Esophagus mucosa (tissue), 1 donor: ENCODE measurements around the gene STXBP2. TPM values are rescaled to one million over a fixed set of nuclear protein-coding genes. Genes with fewer than 3 reads are reported as not detected.

Source experiments
- ATAC-seq: fragments of 200-7000 bp; cut with Tn5 transposase; one replicate; pipeline ENCODE4 v1.9.1; 2020
- total RNA-seq: library from RNA; stranded (reverse); gene quantifications from one replicate; pipeline ENCODE4 v1.2.4, GENCODE V29; 2023
- donor health status: DM: yes; HTN: yes; CAD: no.

Gene STXBP2
- total RNA-seq, 1 donor from 2014 or later: 62.7 TPM

- ATAC-seq: no peak
These were observed 21.8 kb upstream of the STXBP2 start for GRCh38 chr19:7614859-7615741.

DNA sequence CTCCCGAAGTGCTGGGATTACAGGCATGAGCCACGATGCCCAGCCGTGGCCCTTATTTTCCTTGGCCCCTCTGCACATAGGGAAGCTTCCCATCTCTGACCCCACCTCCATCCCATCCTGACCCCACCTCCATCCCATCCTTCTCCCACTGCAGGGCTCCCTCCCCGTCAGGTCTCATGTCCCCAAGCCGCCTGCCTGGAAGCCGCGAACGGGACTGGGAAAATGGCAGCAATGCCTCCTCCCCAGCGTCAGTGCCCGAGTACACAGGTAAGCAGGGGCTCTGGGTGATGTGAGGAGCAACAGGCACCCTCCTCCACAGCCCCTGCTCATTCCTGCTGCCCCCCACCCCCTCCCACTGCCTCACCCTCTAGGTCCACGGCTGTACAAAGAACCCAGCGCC lies 19.7 kb upstream of the STXBP2 start:
- ATAC-seq: no peak

- ATAC-seq: no peak
These were observed 19.2 kb upstream of the STXBP2 start for GRCh38 chr19:7617735-7618134.

- no peak for ATAC-seq
These were observed 18.6 kb upstream of the STXBP2 start for GRCh38 chr19:7618348-7618747.

GRCh38 chr19:7618771-7619510 lies 18.0 kb upstream of the STXBP2 start:
- ATAC-seq: peak; percentile 81

DNA sequence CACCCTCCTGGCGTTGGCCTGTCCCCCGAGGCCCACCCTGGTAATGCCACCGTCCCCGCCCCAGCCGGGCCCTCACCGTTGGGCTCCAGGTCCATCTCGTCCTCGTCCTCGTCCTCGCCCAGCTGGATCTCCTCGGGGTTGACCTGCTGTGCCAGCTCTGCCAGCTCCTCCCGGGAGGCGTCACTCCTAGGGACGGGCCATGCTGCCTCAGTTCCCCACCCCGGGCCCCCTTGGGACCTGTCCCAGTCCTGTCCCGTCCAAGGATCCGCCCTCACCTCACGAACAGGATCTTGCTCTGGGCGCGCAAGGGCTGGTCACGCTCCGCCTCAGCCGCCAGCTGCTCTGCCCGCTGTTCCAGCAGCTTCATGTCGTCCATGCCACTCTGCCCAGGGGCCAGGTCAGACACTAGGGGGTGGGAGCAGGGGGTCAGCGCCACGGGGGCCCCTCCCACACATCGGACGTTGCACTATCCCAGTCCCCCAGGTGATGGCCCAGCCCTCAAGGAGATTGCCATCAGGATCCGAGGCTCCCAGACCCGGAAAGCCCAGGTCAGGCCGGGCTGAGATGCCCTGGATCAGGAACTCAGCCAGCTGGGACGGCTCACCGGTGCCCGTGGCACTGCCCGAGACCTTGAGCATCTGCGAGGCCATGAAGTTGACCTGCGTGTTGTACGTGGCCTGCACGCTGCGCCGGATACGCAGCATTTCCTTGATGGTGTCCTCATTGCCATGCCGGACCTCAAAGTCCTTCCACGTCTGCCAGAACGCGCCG lies 17.1 kb upstream of the STXBP2 start:
- ATAC-seq: peak; percentile 75

DNA sequence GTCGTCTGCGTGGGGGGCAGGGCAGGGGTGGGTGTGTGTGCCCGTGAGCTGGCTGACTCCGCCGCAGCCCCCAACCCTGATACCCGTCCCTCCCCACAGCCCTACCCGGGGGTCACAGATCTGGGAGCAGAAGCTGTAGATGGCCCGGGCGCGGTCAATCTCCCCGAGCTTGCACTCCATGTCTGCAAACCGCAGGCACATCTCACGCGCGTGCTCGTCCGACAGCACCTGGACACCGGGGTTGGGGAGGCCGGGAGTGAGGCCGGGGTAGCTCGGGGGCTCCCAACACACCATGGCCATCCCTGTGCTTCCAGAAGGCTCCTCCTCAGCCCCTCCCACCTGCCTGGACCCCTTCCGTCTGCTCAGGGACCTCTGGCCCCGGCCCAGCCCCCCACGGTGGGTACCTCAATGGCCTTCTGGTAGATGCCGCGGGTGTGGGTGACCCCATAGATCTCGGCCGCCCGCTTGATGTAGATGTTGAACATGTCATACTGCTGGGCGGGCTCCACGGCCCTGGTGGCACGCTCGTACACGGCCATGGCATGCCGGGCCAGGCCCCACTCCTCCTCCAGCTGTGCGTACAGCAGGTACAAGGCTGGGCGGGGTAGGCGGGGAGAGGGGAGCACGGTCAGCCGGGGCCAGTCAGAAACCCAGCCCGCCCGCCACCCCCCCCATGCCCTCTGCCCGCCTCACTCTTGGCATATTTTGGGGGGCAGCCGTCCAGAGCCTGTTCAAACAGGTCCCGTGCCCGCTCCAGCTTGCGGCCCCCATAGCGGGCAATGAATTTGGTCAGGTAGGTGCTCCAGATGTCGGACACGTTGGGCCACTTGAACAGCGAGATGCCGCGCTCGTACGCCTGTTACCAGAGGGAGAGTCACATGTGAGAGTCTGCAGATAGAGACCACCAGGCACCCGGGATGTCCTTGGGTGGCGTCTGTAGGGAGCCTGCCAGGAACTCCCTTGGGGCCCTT lies 16.2 kb upstream of the STXBP2 start:
- ATAC-seq: no peak

- no peak for ATAC-seq
These were observed 13.8 kb upstream of the STXBP2 start for GRCh38 chr19:7622933-7623685.

DNA sequence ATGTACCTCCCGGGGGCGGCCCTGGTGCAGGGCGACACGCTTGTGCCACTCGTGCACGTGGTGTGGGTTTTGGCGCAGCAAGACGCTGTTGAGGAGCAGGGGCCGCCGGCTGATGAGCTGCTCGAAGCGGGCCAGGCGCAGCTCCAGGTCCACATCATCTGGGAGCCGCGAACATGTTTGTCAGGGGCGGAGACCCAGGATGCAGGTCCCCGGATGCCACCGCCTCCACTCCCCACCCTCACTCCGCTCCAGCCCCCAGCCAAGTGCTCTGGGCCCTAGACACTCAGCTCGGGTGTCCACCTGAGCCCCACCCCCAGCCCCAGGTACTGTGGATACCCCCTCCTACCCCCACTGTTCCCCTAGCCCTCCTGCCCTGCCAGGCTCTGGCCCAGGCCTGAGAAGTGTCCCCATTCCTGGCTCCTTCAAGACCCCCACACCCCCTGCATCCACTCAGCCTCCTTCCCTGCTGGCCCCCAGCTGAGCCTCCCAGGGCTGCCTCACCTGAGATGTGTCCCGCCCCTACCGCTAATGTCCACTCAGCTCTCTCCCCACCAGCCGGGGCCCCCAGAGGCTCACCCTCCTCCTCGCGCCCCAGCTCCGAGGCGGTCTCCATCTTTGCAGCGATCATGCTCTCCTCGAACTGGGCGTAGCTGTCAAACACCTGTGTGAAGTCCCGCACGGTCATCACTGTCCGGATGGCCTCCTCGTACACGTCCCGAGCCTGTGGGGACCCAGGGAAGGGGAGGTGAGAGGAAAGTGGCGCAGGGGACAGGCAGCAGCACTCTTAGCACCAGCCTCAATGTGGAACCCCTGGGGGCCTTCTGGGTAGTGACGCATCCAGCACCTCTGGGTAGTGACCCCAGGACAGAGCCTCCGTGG lies 12.9 kb upstream of the STXBP2 start:
- ATAC-seq: no peak

GRCh38 chr19:7624810-7625209 lies 12.1 kb upstream of the STXBP2 start:
- no peak for ATAC-seq

DNA sequence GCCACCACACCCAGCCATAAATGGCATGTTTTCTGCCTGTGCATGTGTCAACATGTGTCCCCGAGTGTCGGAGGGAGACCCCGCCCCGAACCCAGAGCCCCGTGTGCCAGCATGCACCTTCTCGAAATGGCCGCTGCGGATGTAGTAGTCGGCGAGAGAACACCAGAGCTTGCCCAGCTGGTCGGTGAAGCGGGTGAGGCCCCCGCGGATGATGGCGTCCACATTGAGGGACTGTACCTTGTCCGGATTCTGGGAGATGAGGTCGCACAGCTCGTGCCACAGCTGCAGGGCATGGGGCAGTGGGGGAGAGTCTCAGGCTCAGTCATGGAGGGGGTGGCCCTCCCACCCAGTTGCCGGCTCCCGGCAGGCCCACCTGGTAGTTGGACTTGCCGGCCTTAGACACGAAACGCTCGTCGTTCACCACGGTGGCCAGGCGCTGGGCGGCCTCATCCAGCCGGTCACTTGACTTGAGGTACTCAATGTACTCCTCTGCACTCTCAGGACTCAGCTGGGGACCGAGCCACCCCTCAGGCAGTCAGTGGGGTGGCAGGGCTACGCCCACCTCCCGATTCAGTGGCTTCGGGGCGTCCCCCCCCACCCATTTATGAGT lies 11.0 kb upstream of the STXBP2 start:
- ATAC-seq: no peak

DNA sequence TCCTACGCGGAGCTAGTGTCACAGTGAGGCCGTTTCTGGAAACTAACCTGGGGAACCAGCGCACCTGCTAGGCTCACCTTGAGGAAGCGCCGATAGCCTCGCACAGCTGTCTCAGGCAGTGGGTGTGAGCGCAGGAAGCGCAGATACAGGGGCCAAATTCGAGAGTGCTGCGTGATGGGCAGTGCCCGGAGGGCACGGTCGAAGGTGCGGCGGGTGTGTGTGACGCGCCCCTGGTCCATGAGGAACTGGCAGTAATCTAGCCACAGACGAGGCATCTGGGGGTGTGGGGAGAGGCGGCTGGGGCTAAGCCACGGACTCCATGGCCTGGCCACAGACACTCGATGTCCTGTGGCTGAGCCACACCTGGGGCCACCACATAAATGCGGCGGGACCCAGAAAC lies 9.7 kb upstream of the STXBP2 start:
- ATAC-seq: no peak

DNA sequence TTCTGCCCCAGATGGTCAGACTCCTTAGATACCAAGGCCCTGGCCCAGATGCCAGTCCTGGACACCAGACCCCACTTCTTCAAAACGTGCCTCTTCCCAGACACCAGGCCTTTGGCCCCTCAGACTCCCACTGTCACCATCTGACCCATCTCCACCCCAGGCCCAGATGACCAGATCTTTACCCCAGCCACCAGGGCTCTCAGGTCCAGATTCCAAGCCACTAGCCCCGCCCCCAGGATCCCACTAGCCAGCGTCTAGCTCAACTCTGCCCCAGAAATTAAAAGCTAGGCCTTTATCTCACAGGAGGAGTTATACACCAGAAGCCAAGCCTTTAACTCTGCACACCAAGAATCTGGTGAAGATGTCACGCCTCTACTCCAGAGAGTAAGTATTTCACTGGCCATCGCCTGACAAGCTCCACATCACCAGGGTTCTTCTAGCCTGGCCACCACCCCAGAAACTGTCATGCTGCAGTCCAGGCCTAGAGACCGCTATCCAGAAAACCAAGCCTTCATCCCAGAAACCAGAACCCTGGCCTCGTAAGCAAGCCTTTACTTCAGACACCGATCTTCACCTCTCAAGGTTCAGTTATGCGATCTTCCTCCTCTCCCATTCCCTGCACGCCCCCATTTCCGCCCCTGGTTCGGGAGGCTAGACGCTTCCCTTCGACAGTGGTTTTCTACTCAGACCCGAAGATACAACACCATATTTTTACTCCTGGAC lies 8.2 kb upstream of the STXBP2 start:
- no peak for ATAC-seq

- peak; percentile 94 for ATAC-seq
These were observed 7.4 kb upstream of the STXBP2 start, which contains the start of the genes PET100 and XAB2 for GRCh38 chr19:7629347-7630054. Gene PET100 (plus strand): TSS chr19:7629793. CDS start chr19:7629834, 41 bp downstream. Gene XAB2 (minus strand): TSS chr19:7629545. CDS start chr19:7629527, 18 bp downstream.

DNA sequence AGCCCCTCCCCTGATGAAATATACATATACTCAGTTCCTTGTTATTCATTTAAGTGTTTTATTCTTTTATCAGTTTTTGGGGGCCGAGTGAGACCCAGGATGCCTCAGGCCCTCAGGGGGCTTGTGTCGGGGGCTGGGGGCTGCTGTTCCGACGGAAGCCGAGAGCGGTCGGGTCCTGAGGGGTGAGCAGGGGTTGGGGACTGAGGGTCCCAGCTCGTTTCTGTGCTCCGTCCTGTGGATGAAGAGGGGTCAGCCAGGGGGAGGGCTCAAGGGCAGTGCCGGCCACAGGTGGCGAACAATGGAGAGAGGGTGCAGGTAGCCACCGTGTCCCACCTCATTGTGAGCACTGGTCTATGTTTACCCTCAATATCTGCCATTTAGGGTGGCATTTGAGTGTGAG lies 5.3 kb upstream of the STXBP2 start:
- no peak for ATAC-seq

GRCh38 chr19:7632340-7633203 lies 4.3 kb upstream of the STXBP2 start:
- ATAC-seq: no peak

DNA sequence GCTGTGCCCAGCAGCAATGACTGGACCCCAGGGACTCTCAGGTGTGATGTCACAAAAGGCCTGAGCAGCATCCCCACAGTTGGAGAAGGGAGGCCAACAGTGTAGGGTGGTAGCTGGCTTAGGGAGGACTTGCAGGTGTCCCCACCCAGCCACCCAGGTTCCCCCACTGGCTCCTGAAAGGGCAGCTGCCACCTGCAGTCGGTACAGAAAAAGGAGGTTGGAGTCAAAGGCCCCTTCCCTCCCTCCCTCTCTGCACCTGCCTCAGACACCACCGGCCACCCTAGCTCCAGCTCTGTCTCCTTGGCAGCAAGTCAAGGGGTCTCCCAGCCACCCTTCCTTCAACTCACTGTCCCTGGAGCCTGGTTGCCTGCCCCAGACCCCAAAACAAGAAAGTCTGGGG lies 3.2 kb upstream of the STXBP2 start, which contains the start of gene PCP2:
TSS of gene PCP2 (minus strand) at position 22 of the 400 bp plus-strand sequence. CDS start 262 bp downstream, outside the sequence.
- no peak for ATAC-seq
